T47D (cell line): ENCODE results near the gene FEM1B.

Experiments used
- DNase-seq, 2 experiments: peaks; one replicate each; pipeline versions ENCODE4 v3.0.0 to v3.0.0-alpha.2; 2011 to 2012; ENCODE audit warnings: low read depth in 1 of 2, low spot score in 1 of 2
- JUND ChIP-seq: IDR thresholded peaks from 2 replicates; pipeline ENCODE4 v1.6.1; 2012; ENCODE audit warnings: low read depth
- in situ Hi-C: cut with HindIII; loops from 2 replicates; pipeline ENCODE4 v1.10.0; 2016; ENCODE audit warnings: low sequenced_read_pairs, low pct_unique_long_range_greater_than_20kb

The FEM1B gene

GRCh38 chr15:68265081-68265480, 12.5 kb upstream of the FEM1B start:
- no peak for TF ChIP-seq JUND
- in situ Hi-C loops, result no loop called here
- DNase-seq, result no peak

GRCh38 chr15:68265674-68266073, 11.9 kb upstream of the FEM1B start:
- TF ChIP-seq JUND, result no peak
- peak in 1 of 2 experiments; percentile 37 for DNase-seq
- in situ Hi-C loops, result no loop called here

- in situ Hi-C loops, result no loop called here
- no peak for DNase-seq
- no peak for TF ChIP-seq JUND
Observed at GRCh38 chr15:68268405-68268804, 9.1 kb upstream of the FEM1B start.

GRCh38 chr15:68271854-68272471, 5.6 kb upstream of the FEM1B start:
- DNase-seq, result peak; percentile 24 to 93
- peak; percentile 64; the same call in 1 of the 2 replicates for TF ChIP-seq JUND
- in situ Hi-C loops, result no loop called here

- DNase-seq, result no peak
- in situ Hi-C loops, result no loop called here
- TF ChIP-seq JUND, result no peak
Observed at GRCh38 chr15:68272721-68273271, 4.7 kb upstream of the FEM1B start.

GRCh38 chr15:68274201-68274848, 3.2 kb upstream of the FEM1B start:
- in situ Hi-C loops, result no loop called here
- TF ChIP-seq JUND, result no peak
- no peak for DNase-seq

GRCh38 chr15:68275165-68275746, 2.3 kb upstream of the FEM1B start:
- peak; percentile 78 to 97 for DNase-seq
- in situ Hi-C loops, result no loop called here
- peak; percentile 79; the same call in 1 of the 2 replicates for TF ChIP-seq JUND

GRCh38 chr15:68276668-68277067, 877 bp upstream of the FEM1B start:
- no peak for TF ChIP-seq JUND
- in situ Hi-C loops, result no loop called here
- no peak for DNase-seq

- in situ Hi-C loops, result no loop called here
- TF ChIP-seq JUND, result no peak
Observed at GRCh38 chr15:68277131-68277602, 378 bp upstream of the FEM1B start.

GRCh38 chr15:68278345-68278594, 725 bp downstream of the FEM1B start:
- in situ Hi-C loops, result no loop called here
- no peak for DNase-seq
- no peak for TF ChIP-seq JUND

More at GRCh38 chr15:68277131-68277602, 378 bp upstream of the FEM1B start:
- DNase-seq, result peak in 1 of 2 experiments; percentile 11

GRCh38 chr15:68278595-68279405, 1.3 kb downstream of the FEM1B start:
- TF ChIP-seq JUND, result no peak
- in situ Hi-C loops, result no loop called here
- no peak for DNase-seq
